GM12891 (cell line): Measurements from ENCODE around the gene MNT.

Experiments used
- DNase-seq: peaks from one replicate; pipeline ENCODE4 v3.0.0; 2011; ENCODE audit warnings: low spot score; ENCODE audit not compliant: insufficient read length
- FAIRE-seq: peaks from 2 replicates; lab custom pipeline; 2011; peaks lifted over from hg19 to GRCh38; lab: Jason Lieb, UNC
- PAX5 ChIP-seq: IDR thresholded peaks from 2 replicates; pipeline ENCODE4 v1.6.1; 2011; ENCODE audit warnings: low read length, moderate library complexity, mild to moderate bottlenecking; ENCODE audit not compliant: insufficient read depth, severe bottlenecking
- POLR2A ChIP-seq: IDR thresholded peaks from 2 replicates; pipeline ENCODE4 v1.6.1; 2011; ENCODE audit warnings: low read depth, low read length, control low read depth
- POLR2AphosphoS5 ChIP-seq: IDR thresholded peaks from 2 replicates; pipeline ENCODE4 v1.6.1; 2011; ENCODE audit warnings: low read depth, low read length, control low read depth
- POU2F2 ChIP-seq: IDR thresholded peaks from 2 replicates; pipeline ENCODE4 v1.6.1; 2011; ENCODE audit warnings: low read depth, mild to moderate bottlenecking, control low read depth, low read length, moderate library complexity
- SPI1 ChIP-seq: IDR thresholded peaks from 2 replicates; pipeline ENCODE4 v1.6.1; 2011; ENCODE audit warnings: low read depth, low read length, control low read depth
- TAF1 ChIP-seq: IDR thresholded peaks from 2 replicates; pipeline ENCODE4 v1.6.1; 2011; ENCODE audit warnings: low read depth, low read length, control low read depth

The MNT gene

DNA sequence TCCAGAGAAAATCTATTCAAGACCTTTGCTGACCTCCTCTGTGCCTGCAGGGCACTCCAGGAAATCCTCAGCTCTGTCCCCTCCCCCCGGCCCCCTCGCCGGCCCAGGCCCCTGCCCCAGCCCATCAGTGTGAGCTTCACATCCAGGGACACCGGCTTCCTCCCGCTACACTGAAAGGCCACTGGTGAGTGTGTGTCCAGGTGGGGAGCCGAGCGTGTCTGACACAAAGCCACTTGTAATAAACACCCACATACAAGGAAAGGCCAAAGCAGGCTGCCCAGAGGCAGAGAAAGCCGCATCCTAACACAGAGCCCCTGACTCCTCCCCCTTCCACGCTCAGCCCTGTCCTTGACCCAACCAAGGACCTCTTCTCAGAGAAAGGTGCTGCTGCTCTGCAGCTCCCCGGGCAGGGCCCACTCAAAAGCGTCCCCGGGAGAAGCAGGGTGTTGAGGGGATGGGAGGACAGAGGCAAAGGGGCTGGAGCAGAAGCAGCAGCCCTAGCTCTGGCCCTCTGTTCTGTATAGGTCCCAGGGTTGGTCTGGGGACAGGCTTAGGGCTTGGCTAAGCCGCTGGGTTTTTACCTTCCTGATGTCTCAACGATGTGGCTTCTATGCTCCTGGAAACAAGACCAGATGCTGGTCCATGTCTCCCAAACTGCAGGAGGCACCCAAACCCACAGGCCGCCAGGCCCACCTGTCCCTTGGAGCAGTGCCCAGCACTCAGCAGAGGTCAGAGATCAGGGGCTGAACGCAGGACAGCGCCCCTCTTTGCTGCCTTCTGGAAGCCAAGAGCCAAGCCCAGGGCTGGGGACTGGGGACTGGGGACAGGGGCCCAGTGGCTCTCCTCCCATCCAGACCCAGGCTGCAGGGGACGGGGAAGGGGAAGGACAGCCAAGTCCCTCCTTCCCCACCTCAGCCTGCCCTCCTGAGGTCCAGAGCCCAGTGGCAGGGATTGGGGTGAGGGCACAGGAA, 15.3 kb downstream of the MNT start:
- TF ChIP-seq POLR2A: no peak
- TF ChIP-seq POLR2AphosphoS5: no peak
- TF ChIP-seq TAF1: no peak
- TF ChIP-seq POU2F2: no peak
- TF ChIP-seq SPI1: no peak
- no peak for TF ChIP-seq PAX5
- FAIRE-seq (no peak), DNase-seq (no peak)

DNA sequence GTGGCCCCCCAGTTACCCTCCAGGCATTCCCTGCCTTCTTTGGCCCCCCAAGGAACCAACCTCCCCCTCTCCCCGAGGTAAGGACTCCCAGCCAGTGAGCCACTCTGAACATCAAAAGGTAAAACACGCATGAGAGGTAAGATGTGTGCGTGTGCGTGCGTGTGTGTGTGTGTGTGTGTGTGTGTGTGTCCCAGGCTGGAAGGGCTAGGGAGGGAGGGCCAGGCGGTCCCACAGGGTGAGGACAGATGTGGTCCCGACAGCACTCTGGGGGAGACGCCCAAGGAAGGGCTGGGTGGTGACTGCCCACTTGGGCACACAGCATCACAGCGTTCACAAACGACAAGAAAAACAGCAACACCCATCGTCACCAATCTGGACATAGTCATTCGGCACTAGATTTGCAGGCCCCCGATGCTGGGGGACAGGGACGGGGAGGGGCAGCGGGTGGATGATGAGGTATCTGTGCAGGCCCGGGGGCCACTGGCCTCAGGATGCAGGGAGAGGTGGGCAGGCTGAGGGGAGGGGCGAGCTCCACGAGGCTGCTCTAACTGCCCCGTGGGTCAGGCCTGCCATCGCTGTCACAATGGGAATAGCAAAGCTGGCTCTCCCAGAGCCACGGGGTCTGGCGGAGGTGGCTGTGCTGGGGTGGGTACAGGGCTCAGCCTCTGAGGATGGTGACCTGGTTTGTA, 16.3 kb downstream of the MNT start:
- TF ChIP-seq TAF1 (no peak), POLR2AphosphoS5 (no peak), POLR2A (no peak), PAX5 (no peak), SPI1 (no peak), POU2F2 (no peak)
- no peak for DNase-seq
- no peak for FAIRE-seq

DNA sequence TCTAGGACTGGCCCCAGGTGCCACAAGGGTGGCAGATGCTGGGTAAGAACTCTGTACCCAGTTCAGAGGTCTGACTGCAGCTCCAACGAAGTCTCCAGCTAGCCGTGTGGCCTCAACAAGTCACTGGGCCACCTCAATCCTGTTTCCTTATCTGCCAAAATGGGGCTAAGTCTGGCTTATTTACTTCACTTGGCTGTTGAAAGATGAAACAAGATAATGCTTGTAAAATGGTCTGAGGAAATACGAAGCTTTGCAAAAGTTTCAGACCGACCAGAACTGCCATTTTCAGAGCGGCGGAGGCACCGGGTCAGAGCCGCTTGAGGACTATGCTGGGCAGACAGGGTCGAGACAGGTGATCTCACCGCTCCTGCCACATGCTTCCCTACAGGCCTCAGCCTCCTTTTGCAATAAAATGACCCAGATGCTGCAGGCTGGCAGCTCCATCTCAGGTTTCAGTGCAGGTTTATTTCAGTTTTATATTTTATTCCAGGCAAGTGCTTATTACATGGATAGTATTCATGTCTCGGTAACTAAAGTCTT, 17.2 kb downstream of the MNT start:
- no peak for TF ChIP-seq SPI1
- no peak for TF ChIP-seq POU2F2
- no peak for TF ChIP-seq POLR2AphosphoS5
- no peak for TF ChIP-seq PAX5
- no peak for FAIRE-seq
- DNase-seq: no peak

DNA sequence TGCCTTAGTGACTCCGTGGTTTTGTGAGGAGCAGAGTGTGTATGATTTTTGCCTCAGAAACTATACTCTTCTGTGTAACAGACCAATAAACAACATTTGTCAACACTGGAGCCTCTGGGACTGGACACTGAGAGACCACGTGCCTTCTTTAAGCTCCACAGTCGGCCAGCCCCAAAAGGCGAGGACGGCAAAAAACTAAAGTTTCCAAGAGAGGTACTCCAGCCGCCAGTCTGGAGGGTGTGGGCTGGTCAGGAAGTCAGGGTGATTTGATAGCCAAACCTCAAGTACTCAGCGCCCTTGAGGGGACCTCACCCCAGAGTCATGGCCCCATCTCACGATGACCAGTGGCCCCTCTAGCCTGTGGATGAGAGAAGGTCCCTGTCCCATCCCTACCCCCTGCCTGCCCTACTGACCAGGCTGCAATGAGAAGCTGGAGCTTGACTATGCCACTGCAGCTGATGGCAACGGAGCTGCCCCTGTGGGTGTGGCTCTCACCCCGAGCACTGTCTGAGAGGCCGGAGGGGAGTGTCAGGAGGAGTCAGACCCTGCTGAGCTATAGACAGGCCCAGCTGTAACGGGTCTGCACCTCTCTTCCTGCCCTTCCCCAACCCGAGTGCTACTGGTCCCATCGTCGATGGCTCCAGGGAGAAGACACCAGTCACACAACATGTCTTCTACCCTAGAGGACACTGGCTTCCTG, 19.8 kb downstream of the MNT start:
- no peak for FAIRE-seq
- DNase-seq: no peak
- TF ChIP-seq TAF1 (no peak), SPI1 (no peak), POLR2A (no peak), POLR2AphosphoS5 (no peak), PAX5 (no peak), POU2F2 (no peak)

DNA sequence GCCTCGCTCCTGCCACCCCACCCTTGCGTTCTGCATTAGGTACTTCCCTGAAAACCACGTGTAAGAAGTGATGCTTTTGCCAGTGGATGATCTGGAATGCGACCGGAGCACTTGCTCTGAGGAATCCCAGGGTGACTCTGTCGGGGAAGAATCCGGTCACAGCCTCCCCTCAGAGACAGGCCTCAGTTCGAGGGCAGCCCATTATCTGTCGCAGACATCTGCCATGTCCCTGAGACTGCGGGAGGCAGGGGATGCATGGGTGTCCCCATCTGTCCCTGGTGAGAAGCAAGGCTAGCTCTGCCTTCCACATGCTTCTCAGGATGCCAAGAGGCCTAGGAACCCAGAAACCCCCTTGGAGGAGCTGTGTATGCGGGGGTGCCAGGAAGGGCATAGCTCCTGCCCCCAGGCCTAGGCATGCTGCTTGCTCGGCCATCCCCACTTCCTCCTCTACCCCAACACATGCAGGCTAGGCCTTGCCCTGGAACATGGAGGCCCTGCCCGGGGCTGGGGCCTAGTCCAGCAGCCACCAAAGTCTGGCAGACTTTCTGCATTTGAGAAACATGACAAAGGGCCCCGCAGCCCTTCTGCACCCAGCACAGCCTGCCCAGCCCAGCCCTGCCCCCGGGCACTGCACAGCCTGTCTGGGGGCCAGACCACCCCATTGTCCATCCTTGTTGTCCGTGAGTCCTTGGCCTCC, 20.5 kb downstream of the MNT start:
- TF ChIP-seq SPI1 (no peak), TAF1 (no peak), POLR2AphosphoS5 (no peak), POLR2A (peak; percentile 20; the same call in 1 of the 2 replicates), POU2F2 (no peak), PAX5 (no peak)
- DNase-seq (no peak), FAIRE-seq (no peak)

DNA sequence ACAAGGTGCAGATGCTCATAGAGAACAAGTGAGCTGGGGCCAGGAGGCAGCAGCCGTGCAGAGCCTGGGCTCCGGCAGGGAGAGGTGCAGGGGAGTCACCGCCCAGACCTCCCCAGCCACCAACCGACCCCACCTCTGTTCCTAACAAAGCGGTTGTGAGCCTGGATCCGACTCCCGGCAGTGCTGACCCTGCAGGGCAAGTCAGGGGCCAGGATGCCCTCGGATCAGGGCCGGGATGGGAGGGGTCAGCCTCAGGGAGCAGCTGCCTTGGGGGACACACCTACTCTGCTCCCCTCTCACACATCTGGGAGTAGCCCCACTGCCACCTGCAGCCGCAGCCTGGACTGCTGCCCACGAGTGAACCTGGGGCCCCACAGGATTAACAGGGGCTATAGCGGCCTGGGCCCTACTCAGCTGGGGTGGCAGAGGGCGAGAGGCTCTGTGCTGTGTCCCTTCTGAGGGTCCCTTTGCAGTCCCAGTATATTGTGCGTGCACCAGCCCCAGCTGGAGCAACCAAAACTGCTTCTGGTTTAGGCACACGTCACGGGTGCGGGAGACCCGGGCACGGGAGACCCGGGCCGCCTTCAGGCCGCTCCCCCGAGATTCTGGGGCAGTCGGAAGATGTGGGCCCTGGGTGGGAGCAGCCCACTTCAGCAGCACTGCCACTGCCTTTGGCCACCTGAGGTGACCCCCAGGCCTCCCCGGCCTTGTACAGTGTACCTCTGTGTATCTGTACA, 21.2 kb downstream of the MNT start:
- no peak for FAIRE-seq

DNA sequence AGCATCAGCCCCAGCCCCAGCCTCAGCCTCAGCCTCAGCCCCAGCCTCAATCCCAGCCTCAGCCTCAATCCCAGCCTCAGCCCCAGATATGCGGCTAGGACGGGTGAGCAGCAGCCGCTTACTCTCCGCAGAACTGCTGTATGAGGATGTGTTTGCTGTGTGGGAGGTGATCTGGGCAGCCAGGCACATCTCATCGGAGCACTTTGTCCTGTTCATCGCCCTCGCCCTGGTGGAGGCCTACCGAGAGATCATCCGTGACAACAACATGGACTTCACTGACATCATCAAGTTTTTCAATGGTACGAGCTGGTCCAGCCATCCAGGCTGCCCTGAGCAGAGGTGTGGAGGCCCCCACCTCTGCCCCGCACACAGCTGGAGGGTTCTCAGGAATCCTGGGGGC, 22.0 kb downstream of the MNT start:
- TF ChIP-seq POLR2AphosphoS5 (no peak), PAX5 (no peak)
- no peak for FAIRE-seq
- DNase-seq: no peak

More for the DNA sequence above, 21.2 kb downstream of the MNT start:
- TF ChIP-seq PAX5: no peak
- TF ChIP-seq SPI1: no peak
- no peak for TF ChIP-seq POLR2A
- TF ChIP-seq POU2F2: no peak
- no peak for TF ChIP-seq TAF1
- no peak for TF ChIP-seq POLR2AphosphoS5
- no peak for DNase-seq

DNA sequence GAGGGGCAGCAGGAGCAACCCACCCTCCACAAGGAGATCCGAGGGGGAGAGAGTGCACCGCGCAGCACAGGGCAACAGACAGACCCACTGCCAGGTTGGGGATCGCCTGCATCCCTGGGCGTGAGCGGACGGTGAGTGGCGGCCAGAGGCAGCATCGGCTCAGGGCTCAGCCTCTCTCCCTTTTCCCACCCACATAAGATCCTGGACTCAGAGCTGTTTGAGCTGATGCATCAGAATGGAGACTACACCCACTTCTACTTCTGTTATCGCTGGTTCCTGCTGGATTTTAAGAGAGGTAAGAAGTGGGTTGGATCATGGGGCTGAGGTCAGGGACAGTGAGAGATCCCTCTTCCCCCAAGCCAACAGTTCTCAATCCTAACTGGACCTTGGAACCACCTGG, 23.2 kb downstream of the MNT start:
- FAIRE-seq: no peak
- TF ChIP-seq PAX5 (no peak), SPI1 (no peak), POLR2AphosphoS5 (no peak), TAF1 (no peak), POLR2A (no peak), POU2F2 (no peak)

More for the DNA sequence above, 23.2 kb downstream of the MNT start:
- no peak for DNase-seq
